DOHH2 (cell line): ENCODE results near the gene ZNF814.
"Not testable (repeated sequence)": the region's sequence is repeated elsewhere in the genome, so short reads cannot be mapped to it uniquely, and the experiment has no call there.

Experiments used
- EZH2phosphoT487 ChIP-seq: fragments of 200-600 bp; sonication (generic); IDR thresholded peaks from 2 replicates; pipeline ENCODE4 v1.6.1; 2017; ENCODE audit warnings: borderline replicate concordance, mild to moderate bottlenecking, antibody characterized with exemption, low read length, moderate library complexity, mixed read lengths
- TF ChIP-seq, protein P1 (sequence below): fragments of 200-600 bp; sonication (generic); IDR thresholded peaks from one replicate; pipeline ENCODE4 v1.5.1; 2014; ENCODE audit warnings: antibody characterized with exemption, mild to moderate bottlenecking, low read depth, low read length; ENCODE audit not compliant: poor library complexity, severe bottlenecking

GRCh38 chr19:57849162-57849665 lies 39.6 kb downstream of the ZNF814 start:
- TF ChIP-seq, protein P1, sequence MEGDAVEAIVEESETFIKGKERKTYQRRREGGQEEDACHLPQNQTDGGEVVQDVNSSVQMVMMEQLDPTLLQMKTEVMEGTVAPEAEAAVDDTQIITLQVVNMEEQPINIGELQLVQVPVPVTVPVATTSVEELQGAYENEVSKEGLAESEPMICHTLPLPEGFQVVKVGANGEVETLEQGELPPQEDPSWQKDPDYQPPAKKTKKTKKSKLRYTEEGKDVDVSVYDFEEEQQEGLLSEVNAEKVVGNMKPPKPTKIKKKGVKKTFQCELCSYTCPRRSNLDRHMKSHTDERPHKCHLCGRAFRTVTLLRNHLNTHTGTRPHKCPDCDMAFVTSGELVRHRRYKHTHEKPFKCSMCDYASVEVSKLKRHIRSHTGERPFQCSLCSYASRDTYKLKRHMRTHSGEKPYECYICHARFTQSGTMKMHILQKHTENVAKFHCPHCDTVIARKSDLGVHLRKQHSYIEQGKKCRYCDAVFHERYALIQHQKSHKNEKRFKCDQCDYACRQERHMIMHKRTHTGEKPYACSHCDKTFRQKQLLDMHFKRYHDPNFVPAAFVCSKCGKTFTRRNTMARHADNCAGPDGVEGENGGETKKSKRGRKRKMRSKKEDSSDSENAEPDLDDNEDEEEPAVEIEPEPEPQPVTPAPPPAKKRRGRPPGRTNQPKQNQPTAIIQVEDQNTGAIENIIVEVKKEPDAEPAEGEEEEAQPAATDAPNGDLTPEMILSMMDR, result not testable (repeated sequence)
- not testable (repeated sequence) for TF ChIP-seq EZH2phosphoT487
